HG03196 (cell line): ENCODE data around the gene RRM1.
"Not testable (repeated sequence)": the region's sequence is repeated elsewhere in the genome, so short reads cannot be mapped to it uniquely, and the experiment has no call there.

Experiments
- ATAC-seq: cut with Tn5 transposase; IDR thresholded peaks from one replicate; pipeline ENCODE4 v1.9.1; 2021; ENCODE audit not compliant: unreplicated experiment

The RRM1 gene

DNA sequence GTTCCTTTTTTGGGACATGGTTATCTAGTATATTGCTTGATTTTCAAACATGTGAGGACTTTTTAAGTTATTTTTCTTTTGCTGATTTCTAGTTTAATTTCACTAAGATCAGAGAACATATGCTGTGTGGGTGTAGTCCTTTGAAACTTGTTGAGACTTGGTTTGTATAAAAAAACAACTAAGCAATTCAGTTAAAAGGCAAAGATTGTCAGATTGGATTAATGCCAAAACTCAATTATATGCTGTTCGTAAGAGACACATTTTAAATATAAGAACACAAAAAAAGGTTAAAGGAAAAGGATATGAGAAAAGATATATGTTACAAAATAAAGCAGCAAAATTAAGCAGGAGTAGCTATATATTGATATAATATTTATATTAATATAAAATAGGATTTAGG, 17.8 kb upstream of the RRM1 start:
- ATAC-seq = no peak

DNA sequence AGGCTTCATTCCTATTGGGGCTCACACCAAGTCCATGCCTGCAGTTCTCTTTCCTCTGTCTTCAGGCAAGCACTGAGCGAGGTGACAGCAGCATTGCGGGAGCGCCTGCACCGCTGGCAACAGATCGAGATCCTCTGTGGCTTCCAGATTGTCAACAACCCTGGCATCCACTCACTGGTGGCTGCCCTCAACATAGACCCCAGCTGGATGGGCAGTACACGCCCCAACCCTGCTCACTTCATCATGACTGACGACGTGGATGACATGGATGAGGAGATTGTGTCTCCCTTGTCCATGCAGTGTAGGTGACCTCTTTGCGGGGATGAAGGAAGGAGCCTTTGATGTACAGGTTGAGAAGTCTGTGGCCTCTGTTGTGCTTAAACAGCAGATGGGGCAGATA, 11.4 kb upstream of the RRM1 start:
- no peak for ATAC-seq

DNA sequence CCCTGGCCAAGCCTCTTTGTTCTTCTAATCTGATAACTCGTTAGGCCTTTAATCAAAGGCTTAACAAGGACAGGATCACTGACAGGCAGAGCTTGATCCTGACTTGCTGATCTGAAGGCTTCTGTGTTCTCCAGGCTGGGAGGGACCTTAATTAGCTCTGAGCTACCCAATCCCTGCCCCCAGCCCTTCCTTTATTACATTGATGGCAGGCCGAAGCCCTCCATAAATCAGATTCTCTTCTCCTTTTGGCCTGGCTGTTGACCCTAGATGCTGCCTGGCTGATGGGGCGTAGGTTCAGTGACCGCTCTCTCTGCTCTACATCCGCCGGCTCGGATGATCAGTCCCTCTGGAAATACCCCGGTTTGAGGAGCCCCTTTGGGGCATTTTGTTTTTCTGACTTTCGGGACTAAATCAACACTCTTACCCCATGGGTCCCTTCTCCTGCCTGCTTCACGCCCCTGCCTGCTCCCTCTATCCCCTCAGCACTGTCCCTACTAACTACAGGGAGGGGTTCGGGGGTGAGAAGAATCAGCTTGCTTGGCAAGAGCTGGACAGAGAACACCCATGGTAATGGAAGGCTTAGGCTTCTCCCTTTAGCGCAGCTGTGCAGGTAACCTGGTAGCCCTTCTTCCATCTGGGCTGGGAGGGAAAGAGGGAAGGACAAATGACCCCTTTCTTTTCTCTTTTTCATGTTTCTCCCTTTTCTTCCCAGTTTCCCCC, 10.0 kb upstream of the RRM1 start:
- no peak for ATAC-seq

DNA sequence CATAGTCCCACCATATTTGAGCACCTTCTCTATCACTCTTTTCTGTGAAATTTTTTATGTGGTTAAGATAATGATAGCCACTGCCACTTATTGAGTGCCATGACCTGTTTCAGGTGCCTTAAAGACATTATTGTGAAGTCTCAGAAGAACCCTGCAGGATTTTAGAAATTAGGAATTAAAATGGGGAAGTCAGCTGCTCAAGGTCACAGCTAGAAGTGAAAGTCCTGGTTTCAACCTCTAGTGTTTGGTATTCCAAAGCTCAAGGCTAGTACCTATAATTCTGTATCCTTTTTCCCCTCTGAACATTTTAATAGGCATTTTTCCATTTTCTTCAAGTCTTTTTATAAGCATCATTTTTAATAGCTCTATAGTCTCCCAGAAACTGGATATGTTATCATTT, 9.0 kb upstream of the RRM1 start:
- ATAC-seq = no peak

DNA sequence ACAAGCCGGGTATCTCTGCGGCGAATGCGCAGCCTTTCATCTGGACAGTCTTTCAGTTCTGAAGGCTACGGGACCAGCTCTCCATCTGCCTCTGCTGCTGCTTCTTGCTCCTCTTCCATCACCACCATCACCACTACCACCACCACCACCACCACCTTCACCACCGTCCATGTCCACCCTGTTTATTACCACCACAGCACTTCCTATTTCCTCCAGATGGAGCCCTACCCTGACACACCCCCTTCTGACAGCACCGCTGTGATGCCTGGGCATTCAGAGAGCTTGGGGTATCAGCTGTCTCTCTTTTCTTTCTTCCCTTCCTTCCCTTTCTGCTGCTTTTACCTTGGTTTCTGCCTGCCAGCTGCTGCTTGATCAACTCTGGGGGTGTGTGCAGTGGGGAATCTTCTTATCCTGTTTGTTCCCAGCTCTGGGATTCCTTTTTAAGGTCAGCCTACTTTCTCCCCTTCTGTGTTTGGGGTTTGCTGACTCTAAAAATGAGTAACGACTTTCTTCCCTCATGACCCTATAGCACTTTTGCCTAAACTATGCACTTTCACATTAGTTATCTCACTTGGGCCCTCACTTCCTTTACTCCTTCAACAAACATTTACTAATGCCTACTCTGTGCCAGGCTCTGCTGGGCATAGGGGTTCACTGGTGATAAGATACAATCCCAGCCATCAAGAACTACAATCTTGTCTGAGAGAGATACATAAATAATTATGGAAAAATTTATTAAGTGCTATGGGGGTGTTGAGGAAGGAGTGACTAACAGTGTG, 7.8 kb upstream of the RRM1 start:
- no peak for ATAC-seq

DNA sequence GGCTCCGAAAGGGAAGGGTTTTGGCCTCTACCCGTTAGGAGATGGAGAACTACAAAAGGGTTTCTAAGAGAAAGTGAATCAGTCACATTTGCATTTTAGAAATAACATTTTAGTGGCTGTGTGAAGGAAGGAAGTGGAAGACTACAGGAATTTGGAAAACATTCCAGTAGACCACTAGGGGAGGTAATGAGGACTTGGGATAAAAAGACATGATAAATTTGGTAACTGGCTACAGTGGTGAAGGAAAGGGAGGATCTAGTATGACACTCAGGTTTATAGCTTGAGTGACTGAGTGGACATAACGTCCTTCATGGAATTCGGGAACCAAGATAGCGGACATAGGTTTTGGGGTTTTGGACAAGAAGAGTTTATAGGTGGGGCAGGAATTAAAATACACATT, 7.0 kb upstream of the RRM1 start:
- ATAC-seq = no peak

DNA sequence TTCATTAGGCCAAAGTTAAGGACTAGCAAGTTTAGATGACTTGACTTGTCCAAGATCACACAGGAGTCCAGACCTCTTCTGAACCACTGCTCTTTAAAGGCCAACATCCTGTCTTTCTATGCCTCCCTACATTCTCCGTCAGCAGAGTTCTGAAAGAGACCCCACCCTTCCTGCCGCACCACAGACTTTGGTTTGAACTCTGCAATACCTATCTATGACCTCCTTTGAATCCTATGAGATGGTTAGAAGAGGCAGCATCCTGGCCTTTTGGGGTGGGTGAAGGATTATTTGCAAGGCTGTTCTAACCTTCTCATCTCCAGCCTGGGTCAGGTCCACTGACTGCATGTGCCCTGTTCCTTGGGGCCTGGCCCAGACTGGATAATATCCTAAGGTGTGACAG, 4.3 kb upstream of the RRM1 start:
- no peak for ATAC-seq

DNA sequence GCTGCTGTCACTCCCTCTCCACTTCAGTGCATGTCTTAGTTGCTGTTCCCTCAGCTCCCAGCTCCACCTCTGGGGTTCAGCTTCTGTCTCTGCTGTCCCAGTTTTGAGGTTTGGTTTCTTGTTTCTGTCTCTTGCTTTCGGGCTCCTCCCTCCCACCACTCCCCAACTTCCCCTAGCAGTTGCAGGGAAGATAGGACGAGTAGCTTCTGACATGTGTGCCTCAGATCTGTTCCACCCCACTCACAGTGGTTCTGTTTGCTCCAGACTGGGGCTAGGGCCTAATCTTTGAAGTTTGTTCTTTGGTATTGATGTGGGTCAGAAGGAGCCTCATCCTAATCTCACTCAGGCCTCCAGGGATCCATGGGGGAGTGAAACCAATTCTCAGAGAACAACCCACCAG, 2.6 kb upstream of the RRM1 start:
- ATAC-seq = no peak

DNA sequence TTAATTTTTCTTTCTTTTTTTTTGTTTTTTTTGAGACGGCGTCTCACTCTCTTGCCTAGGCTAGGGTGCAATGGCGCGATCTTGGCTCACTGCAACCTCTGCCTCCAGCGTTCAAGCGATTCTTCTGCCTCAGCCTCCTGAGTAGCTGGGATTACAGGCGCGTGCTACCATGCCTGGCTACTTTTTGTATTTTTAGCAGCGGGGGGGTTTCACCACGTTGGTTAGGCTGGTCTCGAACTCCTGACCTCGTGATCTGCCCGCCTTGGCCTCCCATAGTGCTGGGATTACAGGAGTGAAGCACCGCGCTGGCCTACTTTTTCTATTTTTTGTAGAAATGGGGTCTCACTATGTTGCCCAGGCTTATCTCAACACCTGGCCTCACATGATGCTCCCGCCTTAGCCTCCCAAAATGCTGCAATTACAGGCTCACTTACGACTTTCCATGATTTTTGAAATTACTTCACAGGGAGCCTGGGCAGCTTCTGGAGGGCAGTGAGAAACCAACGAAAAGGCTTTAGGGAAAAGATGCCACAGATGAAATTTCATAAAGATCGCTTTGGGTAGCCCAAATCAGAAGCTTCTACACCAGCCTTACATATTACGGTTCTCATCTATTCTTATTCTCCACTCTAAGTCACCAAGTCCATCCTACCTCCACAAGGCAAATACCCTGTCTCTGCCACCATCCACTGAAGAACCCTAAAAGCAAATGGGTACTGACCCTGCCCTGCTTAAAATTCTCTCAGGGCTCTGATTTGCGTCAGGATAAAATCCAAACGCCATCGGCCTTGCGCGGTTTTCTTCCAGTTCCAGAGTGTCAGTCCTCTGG, 866 bp upstream of the RRM1 start:
- ATAC-seq = no peak

DNA sequence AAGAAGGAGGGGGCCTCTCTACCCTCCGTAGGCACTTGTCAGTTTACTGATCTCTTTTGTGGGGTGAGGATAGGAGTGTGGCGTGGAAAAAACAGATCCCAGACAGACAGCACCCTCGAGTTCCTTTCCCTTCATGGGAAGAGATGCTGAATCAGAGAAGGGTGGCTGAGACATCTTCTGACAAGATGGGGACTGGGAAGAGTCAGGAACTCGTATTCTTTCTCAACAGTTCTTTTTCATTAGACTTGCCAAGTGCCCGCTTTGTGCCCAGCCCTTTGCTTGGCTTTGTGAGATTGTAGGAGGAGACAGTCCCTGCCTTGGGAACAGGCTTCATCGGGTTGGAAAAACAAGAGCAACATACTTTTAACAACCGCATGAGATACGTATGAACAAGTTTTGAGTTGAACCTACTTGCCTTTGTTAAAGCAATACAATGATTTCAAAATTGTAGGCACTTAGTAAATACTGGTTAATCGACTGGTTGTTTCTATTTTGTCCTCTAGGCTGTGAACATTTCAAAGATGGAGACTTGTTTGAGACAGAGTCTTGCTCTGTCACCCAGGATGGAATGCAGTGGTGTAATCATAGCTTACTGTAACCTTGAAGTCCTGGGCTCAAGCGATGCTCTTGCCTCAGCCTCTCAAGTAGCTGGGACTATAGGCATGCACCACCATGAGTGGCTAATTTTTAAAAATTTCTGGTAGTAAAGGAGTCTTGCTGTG, 1.1 kb downstream of the RRM1 start:
- no peak for ATAC-seq

DNA sequence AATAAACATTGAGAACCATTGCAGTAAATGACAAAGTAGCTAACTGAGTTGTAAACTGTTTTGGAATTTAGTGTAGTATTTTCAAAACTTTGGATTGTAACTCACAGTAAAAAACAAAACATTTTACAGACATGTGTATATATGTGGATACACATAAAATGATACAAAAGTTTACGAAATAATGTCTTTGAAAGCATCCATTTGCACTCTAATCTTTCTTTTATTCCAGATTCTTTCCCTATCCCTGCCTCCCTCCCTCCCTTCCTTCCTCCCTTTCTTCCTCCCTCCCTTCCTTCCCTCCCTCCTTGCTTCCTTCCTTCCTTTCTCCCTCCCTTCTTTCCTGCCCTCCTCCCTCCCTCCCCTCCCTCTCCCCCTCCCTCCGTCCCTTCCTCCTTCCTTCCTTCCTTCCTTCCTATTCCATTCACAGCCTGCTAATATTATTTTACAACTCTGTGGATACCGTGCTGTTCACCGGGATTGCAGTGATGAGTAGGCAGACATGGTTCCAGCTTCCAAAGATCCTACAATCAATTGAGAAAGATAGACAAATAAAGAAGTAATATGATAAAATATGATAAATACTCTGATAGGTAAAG, 3.5 kb downstream of the RRM1 start:
- no peak for ATAC-seq

DNA sequence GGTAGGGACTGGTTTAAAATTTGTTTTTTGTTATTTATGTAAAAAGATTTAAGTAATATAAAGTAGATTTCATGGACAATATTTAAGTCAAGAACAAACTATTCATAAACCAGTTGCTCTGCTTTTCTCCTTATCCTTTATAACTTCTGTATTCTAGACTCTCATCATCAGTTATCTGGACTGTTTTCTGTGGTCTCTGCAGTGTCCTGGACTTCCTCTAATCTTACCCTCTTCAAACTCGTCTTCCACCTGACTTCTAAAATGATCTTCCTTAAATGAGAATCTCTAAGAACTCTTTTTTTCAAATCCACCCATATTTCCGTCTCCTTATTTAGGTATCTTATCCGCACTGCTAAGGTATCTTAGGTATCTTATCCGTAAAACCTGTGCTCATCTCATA, 8.1 kb downstream of the RRM1 start:
- ATAC-seq = no peak

DNA sequence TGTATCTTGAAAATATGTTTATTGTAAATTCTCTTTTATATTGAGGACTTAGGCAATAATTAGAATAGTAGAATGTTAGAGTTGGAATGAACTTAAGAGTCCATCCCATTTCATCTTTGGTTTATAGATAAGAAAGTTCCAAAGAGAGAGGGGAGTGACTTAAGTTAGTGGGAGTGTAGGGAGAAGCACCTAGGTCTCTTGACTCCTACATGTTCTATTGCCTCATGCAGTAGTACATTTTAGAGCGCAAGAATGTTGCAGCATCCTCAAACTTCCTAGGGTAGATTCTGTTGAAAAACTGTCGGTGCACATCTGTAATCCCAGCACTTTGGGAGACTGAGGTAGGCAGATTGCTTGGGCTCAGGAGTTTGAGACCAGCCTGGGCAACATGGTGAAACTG, 8.7 kb downstream of the RRM1 start:
- no peak for ATAC-seq

DNA sequence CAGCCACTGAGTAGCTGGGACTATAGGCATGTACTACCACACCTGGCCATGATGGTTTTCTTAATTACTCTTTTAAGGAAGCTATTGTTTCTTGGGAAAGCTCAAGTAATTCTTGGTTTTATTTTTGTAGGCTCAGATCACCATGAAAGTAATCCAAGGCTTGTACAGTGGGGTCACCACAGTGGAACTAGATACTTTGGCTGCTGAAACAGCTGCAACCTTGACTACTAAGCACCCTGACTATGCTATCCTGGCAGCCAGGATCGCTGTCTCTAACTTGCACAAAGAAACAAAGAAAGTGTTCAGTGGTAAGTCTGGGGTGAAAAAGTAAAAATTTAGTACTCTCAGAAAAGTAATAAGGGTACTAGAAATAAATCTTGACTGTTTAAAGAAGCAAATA, 11.3 kb downstream of the RRM1 start:
- ATAC-seq = no peak

DNA sequence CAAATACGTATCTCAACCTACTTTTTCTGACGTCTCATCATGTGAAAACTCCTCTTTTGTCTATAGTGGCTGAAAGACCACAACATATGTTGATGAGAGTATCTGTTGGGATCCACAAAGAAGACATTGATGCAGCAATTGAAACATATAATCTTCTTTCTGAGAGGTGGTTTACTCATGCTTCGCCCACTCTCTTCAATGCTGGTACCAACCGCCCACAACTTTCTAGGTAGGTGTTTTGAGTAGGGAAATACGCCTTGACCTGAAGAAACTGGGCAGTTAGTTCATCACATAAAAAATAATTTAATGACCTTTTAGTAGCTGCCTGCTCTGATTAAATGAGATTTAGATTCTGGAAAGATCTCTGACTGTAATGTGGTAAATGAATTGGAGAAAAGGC, 17.2 kb downstream of the RRM1 start:
- ATAC-seq = no peak

DNA sequence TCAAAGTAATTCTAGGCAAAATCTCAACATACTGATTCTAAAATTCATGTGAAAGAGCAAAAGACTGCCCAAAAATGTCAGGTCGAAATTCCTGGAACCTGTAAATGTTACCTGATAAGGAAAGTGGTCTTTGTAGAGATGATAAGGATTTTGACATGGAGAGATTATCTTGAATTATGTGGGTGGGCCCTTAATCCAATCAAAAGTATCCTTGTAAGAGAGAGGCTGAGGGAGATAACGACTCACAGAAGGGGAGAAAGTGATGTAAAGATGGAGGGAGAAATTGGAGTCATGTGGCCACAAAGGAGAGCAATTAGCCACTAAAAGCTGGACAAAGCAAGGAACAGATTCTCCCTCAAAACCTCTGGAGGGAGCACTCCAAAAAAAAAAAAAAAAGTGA, 20.5 kb downstream of the RRM1 start:
- ATAC-seq = no peak

DNA sequence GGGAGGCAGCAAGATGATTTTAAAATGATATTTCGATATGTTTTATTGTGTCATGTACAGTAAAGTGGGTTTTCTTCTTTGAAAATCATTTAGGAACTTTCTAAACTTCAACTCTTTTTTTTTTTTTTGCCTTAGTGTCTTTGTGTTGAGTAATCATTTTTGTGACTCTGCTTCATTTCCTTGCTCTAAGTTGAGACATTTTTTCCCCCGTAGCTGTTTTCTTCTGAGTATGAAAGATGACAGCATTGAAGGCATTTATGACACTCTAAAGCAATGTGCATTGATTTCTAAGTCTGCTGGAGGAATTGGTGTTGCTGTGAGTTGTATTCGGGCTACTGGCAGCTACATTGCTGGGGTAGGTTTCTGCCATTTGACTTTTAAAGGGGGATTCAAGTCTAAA, 23.5 kb downstream of the RRM1 start:
- ATAC-seq = no peak

DNA sequence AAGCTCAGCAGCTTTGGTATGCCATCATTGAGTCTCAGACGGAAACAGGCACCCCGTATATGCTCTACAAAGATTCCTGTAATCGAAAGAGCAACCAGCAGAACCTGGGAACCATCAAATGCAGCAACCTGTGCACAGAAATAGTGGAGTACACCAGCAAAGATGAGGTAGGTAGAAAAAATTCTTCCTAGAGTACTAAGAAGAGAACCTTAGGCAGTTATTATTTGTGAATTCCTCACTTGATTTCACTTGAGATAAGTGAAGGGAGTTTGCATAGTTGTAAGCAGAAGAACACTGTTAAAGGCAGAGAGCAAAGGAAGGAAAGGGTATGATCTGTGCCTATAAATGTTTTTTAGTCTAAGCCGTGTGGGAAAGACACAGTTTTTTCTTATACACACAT, 28.6 kb downstream of the RRM1 start:
- no peak for ATAC-seq

DNA sequence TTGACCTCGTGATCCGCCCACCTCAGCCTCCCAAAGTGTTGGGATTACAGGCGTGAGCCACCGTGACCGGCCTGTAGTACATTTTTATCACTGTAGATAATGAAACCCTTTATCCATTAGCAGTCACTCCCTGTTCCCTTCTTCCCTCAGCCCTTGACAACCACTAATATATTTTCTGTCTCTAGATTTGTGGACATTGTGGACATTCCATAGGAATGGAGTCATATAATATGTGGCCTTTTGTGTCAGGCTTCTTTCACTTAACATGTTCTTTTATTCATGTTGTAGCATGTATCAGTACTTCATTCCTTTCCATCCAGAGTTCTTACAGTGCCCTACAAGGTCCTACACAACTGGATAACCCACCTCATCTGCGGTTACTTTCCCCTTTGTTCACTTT, 30.5 kb downstream of the RRM1 start:
- ATAC-seq = no peak

DNA sequence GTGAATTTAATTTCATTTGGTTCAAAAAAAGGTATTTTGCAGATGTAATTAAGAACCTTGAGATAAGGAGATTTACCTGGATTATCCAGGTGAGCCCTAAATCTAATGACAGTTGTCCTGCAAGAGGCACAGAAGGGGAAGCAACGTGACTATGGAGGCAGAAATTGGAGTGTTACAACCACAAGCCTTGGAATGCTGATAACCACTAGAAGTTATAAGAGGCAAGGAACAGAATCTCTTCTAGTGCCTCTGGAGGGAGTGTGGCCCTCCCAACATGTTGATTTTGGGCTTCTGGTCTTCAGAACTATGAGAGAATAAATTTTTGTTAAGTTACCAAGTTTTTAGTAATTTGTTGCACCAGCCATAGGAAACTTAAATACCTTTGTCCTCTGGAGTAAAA, 32.8 kb downstream of the RRM1 start:
- ATAC-seq = no peak

DNA sequence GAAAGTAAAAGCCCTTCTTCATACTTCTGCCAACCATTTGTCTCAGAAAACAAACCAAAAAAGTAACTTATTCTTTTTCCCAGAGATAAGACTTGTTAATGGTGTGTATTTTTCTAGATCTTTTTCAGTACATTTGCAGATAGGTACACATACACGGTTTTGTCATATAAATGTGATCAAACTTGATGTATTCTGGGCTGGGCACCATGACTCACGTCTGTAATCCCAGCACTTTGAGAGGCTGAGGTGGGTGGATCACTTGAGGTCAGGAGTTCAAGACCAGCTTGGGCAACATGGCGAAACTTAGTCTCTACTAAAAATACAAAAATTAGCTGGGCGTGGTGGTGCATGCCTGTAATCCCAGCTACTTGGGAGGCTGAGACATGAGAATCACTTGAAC, 35.6 kb downstream of the RRM1 start:
- not testable (repeated sequence) for ATAC-seq
